ENCODE data around the gene CHN1. TPM values are rescaled to one million over a fixed set of nuclear protein-coding genes. Genes with fewer than 3 reads are reported as not detected.
A peak's percentile ranks its signal among the peaks of the same experiment; 100 is the strongest.

CHN1 gene
- 10 to 100 TPM in 3 of 6 donors, 1 to 10 TPM in 3; 7.2 to 27.1 (median 11.0) TPM for total RNA-seq

GRCh38 chr2:175004980-175005732, at the start of gene CHN1:
CHN1 (minus strand) TSS chr2:175005381; CDS start chr2:175004912, 469 bp downstream.
- ATAC-seq (ENCODE audit: low FRiP score in 2 of 2) (peak; percentile 73 to 93), DNase-seq (peak; percentile 63 to 95)
- peaks cover 0 to 13% (median 8%) of the 10 kb centered on the region in 4 donors for H3K27me3 ChIP-seq
- peaks cover 9 to 26% (median 15%) of the 10 kb centered on the region in 4 donors for H3K4me1 ChIP-seq
- peak within 1 kb of the TSS; percentile 71 to 91 (median 82) for H3K27ac ChIP-seq
- H3K4me3 ChIP-seq, result peak within 1 kb of the TSS; percentile 67 to 80 (median 78)
- no peaks in the 10 kb centered on the region for H3K9me3 ChIP-seq
- TF ChIP-seq CTCF (IDR thresholded peaks at IDR 0.05), result peak in 1 of 6 experiments; percentile 18
- peak in 1 of 4 donors; percentile 33 for TF ChIP-seq POLR2A (IDR thresholded peaks at IDR 0.05)
- no peak for TF ChIP-seq EP300 (IDR thresholded peaks at IDR 0.05)
- peak; percentile 37 to 43 for TF ChIP-seq POLR2AphosphoS5 (IDR thresholded peaks at IDR 0.05)
- no peaks in the 10 kb centered on the region for H3K36me3 ChIP-seq
- 0 to 1% methylated on average over 9 to 32 of the region's 89 CpGs for WGBS, 2 donors

- no peak for DNase-seq
- WGBS, 2 donors, result 81 to 91% methylated on average over 4 of the region's 4 CpGs
- Histone ChIP-seq H3K27me3 (no peaks in the 10 kb centered on the region), H3K9me3 (no peaks in the 10 kb centered on the region), H3K4me1 (no peaks in the 10 kb centered on the region), H3K4me3 (no peak overlapping the region), H3K36me3 (no peaks in the 10 kb centered on the region), H3K27ac (no peak overlapping the region)
- TF ChIP-seq POLR2A (IDR thresholded peaks at IDR 0.05) (no peak), POLR2AphosphoS5 (IDR thresholded peaks at IDR 0.05) (no peak), EP300 (IDR thresholded peaks at IDR 0.05) (no peak), CTCF (IDR thresholded peaks at IDR 0.05) (no peak)
- no peak for ATAC-seq (ENCODE audit: low FRiP score in 2 of 2)
Measured at GRCh38 chr2:175054340-175054739, 49.2 kb upstream of the CHN1 start.

- Histone ChIP-seq H3K9me3 (no peaks in the 10 kb centered on the region), H3K27ac (no peak overlapping the region), H3K36me3 (no peaks in the 10 kb centered on the region), H3K27me3 (no peaks in the 10 kb centered on the region), H3K4me3 (no peak overlapping the region), H3K4me1 (no peaks in the 10 kb centered on the region)
- DNase-seq (no peak), ATAC-seq (ENCODE audit: low FRiP score in 2 of 2) (no peak)
- TF ChIP-seq EP300 (IDR thresholded peaks at IDR 0.05), result no peak
- TF ChIP-seq CTCF (IDR thresholded peaks at IDR 0.05), result no peak
- TF ChIP-seq POLR2A (IDR thresholded peaks at IDR 0.05), result no peak
- no peak for TF ChIP-seq POLR2AphosphoS5 (IDR thresholded peaks at IDR 0.05)
Measured at GRCh38 chr2:175049661-175050060, 44.5 kb upstream of the CHN1 start.

- no peak for TF ChIP-seq CTCF (IDR thresholded peaks at IDR 0.05)
- no peak for TF ChIP-seq POLR2AphosphoS5 (IDR thresholded peaks at IDR 0.05)
- TF ChIP-seq EP300 (IDR thresholded peaks at IDR 0.05), result no peak
- no peak for TF ChIP-seq POLR2A (IDR thresholded peaks at IDR 0.05)
- no peak for DNase-seq
- H3K36me3 ChIP-seq, result no peaks in the 10 kb centered on the region
- no peak overlapping the region for H3K27ac ChIP-seq
- no peaks in the 10 kb centered on the region for H3K27me3 ChIP-seq
- H3K9me3 ChIP-seq, result no peaks in the 10 kb centered on the region
- no peaks in the 10 kb centered on the region for H3K4me1 ChIP-seq
- H3K4me3 ChIP-seq, result no peak overlapping the region
- ATAC-seq (ENCODE audit: low FRiP score in 2 of 2), result no peak
- 59 to 84% methylated on average over 2 of the region's 2 CpGs for WGBS, 2 donors
Measured at GRCh38 chr2:175048275-175048674, 43.1 kb upstream of the CHN1 start.

GRCh38 chr2:175039490-175039889, 34.3 kb upstream of the CHN1 start:
- H3K27ac ChIP-seq, result no peak overlapping the region
- H3K36me3 ChIP-seq, result no peaks in the 10 kb centered on the region
- no peaks in the 10 kb centered on the region for H3K4me1 ChIP-seq
- no peaks in the 10 kb centered on the region for H3K9me3 ChIP-seq
- H3K27me3 ChIP-seq, result no peaks in the 10 kb centered on the region
- TF ChIP-seq EP300 (IDR thresholded peaks at IDR 0.05), result no peak
- TF ChIP-seq POLR2A (IDR thresholded peaks at IDR 0.05), result no peak
- no peak for TF ChIP-seq POLR2AphosphoS5 (IDR thresholded peaks at IDR 0.05)
- TF ChIP-seq CTCF (IDR thresholded peaks at IDR 0.05), result no peak
- no peak overlapping the region for H3K4me3 ChIP-seq
- WGBS, 2 donors, result 90 to 94% methylated on average over 3 of the region's 3 CpGs
- DNase-seq (no peak), ATAC-seq (ENCODE audit: low FRiP score in 2 of 2) (no peak)

All from upper lobe of left lung (tissue), 6 donors.